NT2/D1 (cell line): ENCODE data around the gene TRAPPC4.

Source experiments
- SUZ12 ChIP-seq: IDR thresholded peaks from 2 replicates; pipeline ENCODE4 v1.6.1; 2011; ENCODE audit not compliant: insufficient read length, insufficient read depth; ENCODE audit errors: extremely low read depth
- YY1 ChIP-seq: IDR thresholded peaks from 2 replicates; pipeline ENCODE4 v1.6.1; 2011; ENCODE audit not compliant: insufficient read length, insufficient read depth

DNA sequence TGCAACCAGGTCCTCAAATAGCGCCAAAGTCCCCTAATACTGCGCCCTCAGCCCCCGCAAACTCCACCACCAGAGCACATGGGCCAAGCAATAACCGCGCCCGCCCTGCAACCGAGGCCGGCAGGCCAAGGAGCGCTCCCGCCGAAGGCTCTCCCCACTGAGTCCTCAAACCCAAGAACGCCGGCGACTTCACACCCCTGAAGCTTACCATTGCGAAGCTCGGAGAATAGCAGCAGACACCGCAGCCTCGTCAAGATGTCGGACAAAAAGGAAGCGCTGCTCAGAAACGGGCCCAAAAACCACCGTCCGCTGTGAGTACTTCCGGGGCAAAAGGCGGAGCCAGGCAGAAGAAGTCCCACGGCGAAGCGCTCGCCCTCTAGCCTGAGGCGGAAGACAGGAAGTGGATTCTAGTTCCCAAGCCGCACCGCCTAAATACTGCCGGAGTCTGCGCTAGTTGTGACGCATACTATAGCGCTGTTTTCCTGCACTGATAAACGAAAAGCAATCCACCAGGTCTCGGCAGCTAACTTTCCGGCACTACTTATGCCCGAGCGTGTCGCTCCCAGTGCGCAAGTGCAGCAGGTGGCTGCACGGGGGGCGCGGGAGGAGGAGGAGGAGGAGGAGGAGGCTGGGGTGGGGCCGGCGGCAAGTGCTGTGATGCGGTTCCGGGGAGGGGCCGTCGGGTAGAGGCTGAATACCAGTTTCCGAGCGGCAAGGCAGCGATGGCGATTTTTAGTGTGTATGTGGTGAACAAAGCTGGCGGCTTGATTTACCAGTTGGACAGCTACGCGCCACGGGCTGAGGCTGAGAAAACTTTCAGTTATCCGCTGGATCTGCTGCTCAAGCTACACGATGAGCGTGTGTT, at the start of gene TRAPPC4, which contains the start of gene RPS25:
- TF ChIP-seq SUZ12 = no peak
- peak; percentile 44 for TF ChIP-seq YY1
